Measurements from ENCODE around the gene AGBL4.

- no peak for TF ChIP-seq EZH2 (IDR thresholded peaks at IDR 0.05; ENCODE audit: insufficient read depth, poor library complexity, severe bottlenecking)
- TF ChIP-seq EZH2phosphoT487 (IDR thresholded peaks at IDR 0.05; ENCODE audit: insufficient read depth, low read depth) = no peak
Observed at GRCh38 chr1:48996311-48996710, 1027.4 kb downstream of the AGBL4 start.

All from GM23248 (cell line).